IPS-18a (cell line): ENCODE data around the gene COL6A5.

Source experiments
- H3K27ac ChIP-seq: one replicate; pipeline ENCODE4 v1.5.1; 2013; ENCODE audit warnings: low read length
- H3K27me3 ChIP-seq: one replicate; pipeline ENCODE4 v1.6.1; 2013; ENCODE audit warnings: mild to moderate bottlenecking, low read length; ENCODE audit not compliant: control insufficient read depth, insufficient read depth
- H3K36me3 ChIP-seq: one replicate; pipeline ENCODE4 v1.6.1; 2013; ENCODE audit warnings: low read depth, low read length; ENCODE audit not compliant: control insufficient read depth
- H3K4me1 ChIP-seq: one replicate; pipeline ENCODE4 v1.6.1; 2013; ENCODE audit warnings: low read depth, low read length; ENCODE audit not compliant: control insufficient read depth
- H3K4me3 ChIP-seq: one replicate; pipeline ENCODE4 v1.5.1; 2013; ENCODE audit warnings: low read length
- H3K9ac ChIP-seq: one replicate; pipeline ENCODE4 v1.6.1; 2013; ENCODE audit warnings: mild to moderate bottlenecking, low read length, moderate library complexity
- H3K9me3 ChIP-seq: one replicate; pipeline ENCODE4 v1.6.1; 2013; ENCODE audit warnings: low read depth, low read length; ENCODE audit not compliant: control insufficient read depth

The COL6A5 gene

DNA sequence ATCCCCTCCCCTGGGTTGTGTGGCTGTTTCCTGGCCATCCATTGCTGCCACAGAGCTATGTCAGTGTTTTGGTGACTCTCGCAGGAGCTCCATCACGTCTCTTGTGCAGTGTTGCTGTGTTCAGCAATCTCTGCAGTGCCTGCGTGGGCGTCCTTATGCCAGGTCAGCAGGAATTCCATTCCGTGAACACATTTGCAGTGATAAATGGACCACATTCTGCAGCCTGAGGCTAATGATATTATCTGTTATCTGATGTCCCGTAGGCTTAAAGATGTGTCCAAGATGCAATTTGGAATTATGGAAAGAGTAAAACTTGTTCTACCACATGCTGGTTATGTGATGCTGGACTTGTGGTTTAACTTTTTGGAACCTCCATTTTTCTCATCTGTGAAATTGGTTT lies 146.0 kb downstream of the COL6A5 start:
- no peaks in the 10 kb centered on the region for H3K27me3 ChIP-seq

GRCh38 chr3:130504701-130505100 lies 159.2 kb downstream of the COL6A5 start:
- Histone ChIP-seq H3K27ac (no peak overlapping the region), H3K9me3 (no peaks in the 10 kb centered on the region), H3K36me3 (no peaks in the 10 kb centered on the region), H3K4me1 (no peaks in the 10 kb centered on the region), H3K9ac (no peak overlapping the region), H3K27me3 (no peaks in the 10 kb centered on the region), H3K4me3 (no peak overlapping the region)

More for the DNA sequence above, 146.0 kb downstream of the COL6A5 start:
- Histone ChIP-seq H3K9ac (no peak overlapping the region), H3K4me3 (no peak overlapping the region), H3K9me3 (no peaks in the 10 kb centered on the region), H3K4me1 (no peaks in the 10 kb centered on the region), H3K36me3 (no peaks in the 10 kb centered on the region), H3K27ac (no peak overlapping the region)

- Histone ChIP-seq H3K27ac (no peak overlapping the region), H3K27me3 (no peaks in the 10 kb centered on the region), H3K9me3 (no peaks in the 10 kb centered on the region), H3K9ac (no peak overlapping the region), H3K4me1 (no peaks in the 10 kb centered on the region), H3K4me3 (no peak overlapping the region), H3K36me3 (no peaks in the 10 kb centered on the region)
Observed at GRCh38 chr3:130506031-130506430, 160.6 kb downstream of the COL6A5 start.

DNA sequence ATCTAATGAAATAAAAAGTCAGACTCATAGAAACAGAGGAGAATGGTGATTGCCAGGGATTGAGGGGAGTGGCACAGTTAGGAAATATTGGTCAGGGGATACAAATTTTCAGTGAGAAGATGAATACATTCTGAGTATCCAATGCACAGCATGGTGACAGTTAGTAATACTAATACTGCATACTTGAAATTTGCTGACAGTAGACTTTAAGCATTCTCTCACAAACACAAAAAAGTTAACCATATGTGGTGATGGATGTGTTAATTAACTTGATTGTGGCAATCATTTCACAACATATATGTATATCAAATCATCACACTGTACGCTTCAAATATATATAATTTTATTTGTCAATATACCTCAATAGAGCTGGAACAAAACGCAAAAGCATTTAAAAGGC lies 162.3 kb downstream of the COL6A5 start:
- Histone ChIP-seq H3K9ac (no peak overlapping the region), H3K9me3 (no peaks in the 10 kb centered on the region), H3K27ac (no peak overlapping the region), H3K4me3 (no peak overlapping the region), H3K4me1 (no peaks in the 10 kb centered on the region), H3K27me3 (no peaks in the 10 kb centered on the region), H3K36me3 (no peaks in the 10 kb centered on the region)

DNA sequence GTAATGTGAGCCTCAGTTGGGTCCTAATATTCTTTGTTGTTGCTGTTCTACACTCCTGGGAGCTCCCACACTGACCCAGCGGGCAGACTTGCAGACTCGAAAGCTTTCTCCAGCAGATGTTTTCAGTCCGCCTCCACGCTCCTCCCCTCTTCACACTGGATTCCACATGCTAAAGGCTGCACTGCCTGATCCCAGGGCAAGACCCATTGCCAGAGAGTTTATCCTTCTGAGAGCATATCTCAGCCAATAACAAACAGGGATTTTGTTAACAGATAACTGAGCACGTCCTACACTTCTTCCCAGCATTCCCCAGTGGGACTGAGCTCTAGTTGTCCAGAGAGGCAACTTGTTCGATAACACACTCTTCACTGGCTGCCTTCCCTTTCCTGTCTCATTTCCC lies 163.5 kb downstream of the COL6A5 start:
- Histone ChIP-seq H3K9ac (no peak overlapping the region), H3K9me3 (no peaks in the 10 kb centered on the region), H3K36me3 (no peaks in the 10 kb centered on the region), H3K27ac (no peak overlapping the region), H3K4me1 (no peaks in the 10 kb centered on the region), H3K27me3 (no peaks in the 10 kb centered on the region), H3K4me3 (no peak overlapping the region)

DNA sequence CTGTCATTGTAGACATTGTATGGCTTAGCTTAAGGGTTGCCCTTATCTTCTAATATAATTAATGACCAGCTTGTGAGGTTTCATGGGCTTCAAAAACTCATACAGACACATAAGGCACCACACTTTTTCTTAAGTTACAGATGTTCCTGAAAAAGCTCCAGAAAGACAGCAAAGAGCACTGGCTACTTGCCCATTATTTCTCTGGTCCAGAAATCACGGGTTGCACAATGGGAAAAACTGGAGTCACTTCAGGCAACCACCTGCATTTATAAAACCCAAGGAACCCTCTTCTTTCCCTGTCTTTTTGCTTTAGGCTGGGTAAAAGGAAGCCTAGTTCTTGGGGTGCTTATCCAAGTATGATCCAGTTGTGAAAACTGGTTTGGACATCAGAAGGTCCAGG lies 169.2 kb downstream of the COL6A5 start:
- peaks cover 3% of the 10 kb centered on the region for H3K4me1 ChIP-seq
- no peak overlapping the region for H3K4me3 ChIP-seq
- no peak overlapping the region for H3K27ac ChIP-seq
- no peaks in the 10 kb centered on the region for H3K36me3 ChIP-seq
- no peaks in the 10 kb centered on the region for H3K9me3 ChIP-seq
- peaks cover 34% of the 10 kb centered on the region for H3K27me3 ChIP-seq
- H3K9ac ChIP-seq, result no peak overlapping the region

DNA sequence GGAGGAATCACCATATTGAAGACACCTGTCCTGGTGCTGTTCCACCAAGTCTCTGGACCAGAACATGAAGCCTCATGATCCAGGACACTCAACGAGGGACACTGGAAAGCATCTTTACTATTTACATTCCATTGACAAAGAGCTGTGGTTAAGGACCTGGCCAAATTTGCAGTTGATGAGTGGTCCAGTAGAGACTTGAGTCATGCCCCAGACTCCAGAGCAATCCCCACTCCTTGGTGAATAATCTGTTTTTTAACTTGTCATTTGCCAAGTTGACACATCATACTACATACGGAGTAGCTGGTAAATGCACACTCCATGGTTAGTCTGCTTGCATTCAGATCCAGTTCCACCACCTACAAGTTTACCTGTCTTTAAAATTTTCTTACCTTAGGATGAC lies 170.3 kb downstream of the COL6A5 start:
- Histone ChIP-seq H3K4me1 (peaks cover 3% of the 10 kb centered on the region), H3K9me3 (no peaks in the 10 kb centered on the region), H3K27ac (no peak overlapping the region), H3K36me3 (no peaks in the 10 kb centered on the region), H3K4me3 (no peak overlapping the region), H3K9ac (no peak overlapping the region), H3K27me3 (peaks cover 34% of the 10 kb centered on the region)

DNA sequence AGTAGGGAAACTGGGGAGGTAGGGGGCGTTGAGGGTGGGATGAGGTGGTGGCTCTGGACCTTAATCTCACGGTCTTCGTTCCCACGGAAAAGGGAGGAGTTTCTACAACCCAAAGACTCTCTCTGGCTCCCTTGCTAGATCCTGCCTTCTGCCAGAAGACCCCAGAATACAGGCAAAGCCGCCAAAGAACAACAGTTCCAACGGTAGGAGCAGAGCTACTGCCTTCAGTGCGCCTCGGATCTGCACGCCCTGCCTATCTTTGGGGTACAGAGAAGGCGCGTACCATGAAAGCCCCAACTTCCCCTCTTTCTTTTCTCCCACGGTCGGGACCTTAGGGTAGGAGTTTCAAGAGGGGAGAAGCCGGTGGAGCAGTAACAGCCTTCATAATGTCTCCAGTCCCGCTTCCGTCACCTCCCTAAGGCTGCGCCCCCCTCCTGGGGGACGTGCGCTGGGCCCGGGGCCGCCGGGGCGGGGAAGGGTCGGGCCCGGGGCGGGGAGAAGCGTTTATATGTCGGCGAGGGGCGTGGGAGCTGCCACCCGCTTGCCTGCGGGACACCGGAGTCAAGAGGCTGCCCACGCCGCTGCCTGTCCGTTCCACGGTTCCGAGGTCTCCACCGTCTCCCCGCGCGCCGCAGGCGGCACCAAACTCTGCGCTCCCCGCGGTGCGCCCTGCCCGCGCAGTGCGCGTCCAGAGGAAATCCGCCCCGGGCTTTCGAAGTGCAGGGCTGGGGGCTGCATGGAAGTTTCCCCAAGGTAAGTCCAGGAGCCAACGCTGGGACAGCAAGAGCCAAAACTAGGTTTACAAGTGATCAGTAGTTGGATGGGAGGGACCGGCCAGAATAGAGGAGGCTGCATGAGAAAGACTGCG lies 171.4 kb downstream of the COL6A5 start, which contains the start of gene COL6A6:
TSS of gene COL6A6 (plus strand) at position 533 of the 868 bp plus-strand sequence. CDS start 43,188 bp downstream, outside the sequence.
- Histone ChIP-seq H3K27me3 (peaks cover 34% of the 10 kb centered on the region), H3K4me3 (peak within 1 kb of the TSS; percentile 73), H3K9ac (no peak within 1 kb of the TSS), H3K9me3 (no peaks in the 10 kb centered on the region), H3K4me1 (peaks cover 3% of the 10 kb centered on the region), H3K27ac (no peak within 1 kb of the TSS), H3K36me3 (no peaks in the 10 kb centered on the region)

GRCh38 chr3:130517602-130518001 lies 172.1 kb downstream of the COL6A5 start:
- Histone ChIP-seq H3K4me1 (peaks cover 3% of the 10 kb centered on the region), H3K36me3 (no peaks in the 10 kb centered on the region), H3K9ac (no peak overlapping the region), H3K9me3 (no peaks in the 10 kb centered on the region), H3K4me3 (peak overlapping the region; percentile 73), H3K27me3 (peaks cover 34% of the 10 kb centered on the region), H3K27ac (no peak overlapping the region)

DNA sequence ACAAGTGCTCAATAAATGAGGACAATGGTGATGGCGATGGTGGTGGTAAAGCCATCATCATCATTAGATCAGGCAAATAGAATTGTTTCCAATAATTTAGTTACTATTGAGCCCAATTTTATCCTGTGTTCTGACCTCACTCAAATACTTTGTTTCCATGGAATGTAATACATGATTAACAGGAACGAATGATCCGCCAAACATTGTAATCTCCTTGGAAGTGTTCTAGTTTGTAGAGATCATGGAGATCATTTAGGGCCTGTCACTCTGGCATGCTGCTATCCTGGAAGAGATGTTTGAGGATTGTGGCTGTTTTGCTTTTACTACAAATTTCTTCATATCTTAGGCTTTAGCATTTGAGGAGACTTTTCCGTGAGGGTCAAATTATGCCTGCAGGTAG lies 174.3 kb downstream of the COL6A5 start:
- Histone ChIP-seq H3K9ac (no peak overlapping the region), H3K4me1 (peaks cover 3% of the 10 kb centered on the region), H3K27ac (no peak overlapping the region), H3K36me3 (no peaks in the 10 kb centered on the region), H3K4me3 (no peak overlapping the region), H3K27me3 (peaks cover 34% of the 10 kb centered on the region), H3K9me3 (no peaks in the 10 kb centered on the region)

- no peaks in the 10 kb centered on the region for H3K36me3 ChIP-seq
- H3K27ac ChIP-seq, result no peak overlapping the region
- H3K27me3 ChIP-seq, result peaks cover 11% of the 10 kb centered on the region
- H3K4me3 ChIP-seq, result no peak overlapping the region
- H3K9me3 ChIP-seq, result no peaks in the 10 kb centered on the region
- H3K4me1 ChIP-seq, result peaks cover 3% of the 10 kb centered on the region
- no peak overlapping the region for H3K9ac ChIP-seq
Observed at GRCh38 chr3:130522399-130522798, 176.9 kb downstream of the COL6A5 start.

- H3K27ac ChIP-seq, result no peak overlapping the region
- H3K9ac ChIP-seq, result no peak overlapping the region
- no peaks in the 10 kb centered on the region for H3K27me3 ChIP-seq
- peaks cover 6% of the 10 kb centered on the region for H3K4me1 ChIP-seq
- no peak overlapping the region for H3K4me3 ChIP-seq
- H3K9me3 ChIP-seq, result no peaks in the 10 kb centered on the region
- H3K36me3 ChIP-seq, result no peaks in the 10 kb centered on the region
Observed at GRCh38 chr3:130527426-130527825, 182.0 kb downstream of the COL6A5 start.
